RWPE1 (cell line): Measurements from ENCODE around the gene PRR12.
A peak's percentile ranks its signal among the peaks of the same experiment; 100 is the strongest.

Experiments
- CTCF ChIA-PET: fragments of 350-600 bp; sonication (Branson Sonifier 250); formaldehyde crosslinking; extraction: SDS; loops from one replicate; lab custom pipeline; 2021; lab: Yijun Ruan, JAX
- POLR2A ChIA-PET: fragments of 400-600 bp; formaldehyde crosslinking; extraction: SDS; loops from one replicate; lab custom pipeline; 2020; ENCODE audit warnings: antibody characterized with exemption; ENCODE audit not compliant: low non-redundant PET; lab: Yijun Ruan, JAX
- DNase-seq: peaks from one replicate; pipeline ENCODE4 v3.0.0; 2012; ENCODE audit warnings: low spot score
- H3K27ac ChIP-seq: fragments of 450-650 bp; 2 replicates; pipeline ENCODE4 v1.5.1; 2017
- TF ChIP-seq, protein P1 (sequence below): fragments of 450-650 bp; conservative IDR thresholded peaks from 2 replicates; pipeline ENCODE4 v1.5.1; 2017; ENCODE audit warnings: low read depth, mild to moderate bottlenecking

Gene PRR12

DNA sequence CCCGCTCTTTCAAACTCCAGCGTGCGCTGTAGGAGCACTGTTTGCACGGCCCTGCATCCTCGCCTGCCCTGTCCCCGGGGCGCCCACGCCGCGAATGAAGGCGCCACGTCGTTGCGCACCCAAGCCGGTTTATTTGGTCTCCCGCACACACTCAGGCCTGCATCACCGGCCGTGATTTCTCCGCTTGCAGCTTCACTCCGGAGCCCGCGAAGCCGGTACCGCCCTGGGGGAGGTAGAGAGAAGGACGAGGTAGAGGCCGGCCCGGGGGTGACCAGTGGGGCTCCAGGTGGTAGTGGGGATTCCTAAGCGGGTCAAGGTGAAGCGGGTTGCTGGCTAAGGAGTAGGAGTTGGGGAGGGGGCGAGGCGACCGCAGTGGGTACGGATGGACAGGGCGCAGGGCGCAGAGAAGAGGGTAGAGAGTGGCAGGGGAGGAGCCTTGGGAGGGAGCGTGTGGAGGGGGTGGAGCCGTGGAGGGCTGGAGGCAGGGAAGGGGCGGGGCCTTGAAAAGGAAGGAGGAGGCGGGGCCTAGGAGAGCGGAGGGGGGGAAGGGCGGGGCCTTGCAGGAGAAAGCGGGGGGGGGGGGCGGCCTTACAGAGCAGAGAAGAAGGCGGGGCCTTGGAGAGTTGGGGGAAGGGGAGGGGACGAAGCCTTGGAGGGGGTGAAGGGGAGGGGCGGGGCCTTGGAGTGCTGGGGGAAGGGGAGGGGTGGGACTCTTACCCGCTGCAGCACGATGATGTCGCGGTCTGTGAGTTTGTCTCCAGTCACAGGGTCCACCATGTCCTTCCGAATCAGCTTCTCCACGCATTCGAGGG is 35.2 kb upstream of the PRR12 start:
- POLR2A ChIA-PET: no interaction called here
- CTCF ChIA-PET: no interaction called here
- TF ChIP-seq, protein P1, sequence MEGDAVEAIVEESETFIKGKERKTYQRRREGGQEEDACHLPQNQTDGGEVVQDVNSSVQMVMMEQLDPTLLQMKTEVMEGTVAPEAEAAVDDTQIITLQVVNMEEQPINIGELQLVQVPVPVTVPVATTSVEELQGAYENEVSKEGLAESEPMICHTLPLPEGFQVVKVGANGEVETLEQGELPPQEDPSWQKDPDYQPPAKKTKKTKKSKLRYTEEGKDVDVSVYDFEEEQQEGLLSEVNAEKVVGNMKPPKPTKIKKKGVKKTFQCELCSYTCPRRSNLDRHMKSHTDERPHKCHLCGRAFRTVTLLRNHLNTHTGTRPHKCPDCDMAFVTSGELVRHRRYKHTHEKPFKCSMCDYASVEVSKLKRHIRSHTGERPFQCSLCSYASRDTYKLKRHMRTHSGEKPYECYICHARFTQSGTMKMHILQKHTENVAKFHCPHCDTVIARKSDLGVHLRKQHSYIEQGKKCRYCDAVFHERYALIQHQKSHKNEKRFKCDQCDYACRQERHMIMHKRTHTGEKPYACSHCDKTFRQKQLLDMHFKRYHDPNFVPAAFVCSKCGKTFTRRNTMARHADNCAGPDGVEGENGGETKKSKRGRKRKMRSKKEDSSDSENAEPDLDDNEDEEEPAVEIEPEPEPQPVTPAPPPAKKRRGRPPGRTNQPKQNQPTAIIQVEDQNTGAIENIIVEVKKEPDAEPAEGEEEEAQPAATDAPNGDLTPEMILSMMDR: no peak
- peak overlapping the region; percentile 91 for H3K27ac ChIP-seq
- peak; percentile 69 for DNase-seq

GRCh38 chr19:49556412-49557398 is 34.3 kb upstream of the PRR12 start:
- H3K27ac ChIP-seq: peak overlapping the region; percentile 19; the same call in 1 of the 2 replicates
- POLR2A ChIA-PET: no interaction called here
- CTCF ChIA-PET: interaction anchor here (0.6 kb wide), 1 partner anchor 331 kb away, joined by 4 read pairs; no protein-coding TSS in a partner anchor
- DNase-seq: no peak
- TF ChIP-seq, protein P1: no peak

DNA sequence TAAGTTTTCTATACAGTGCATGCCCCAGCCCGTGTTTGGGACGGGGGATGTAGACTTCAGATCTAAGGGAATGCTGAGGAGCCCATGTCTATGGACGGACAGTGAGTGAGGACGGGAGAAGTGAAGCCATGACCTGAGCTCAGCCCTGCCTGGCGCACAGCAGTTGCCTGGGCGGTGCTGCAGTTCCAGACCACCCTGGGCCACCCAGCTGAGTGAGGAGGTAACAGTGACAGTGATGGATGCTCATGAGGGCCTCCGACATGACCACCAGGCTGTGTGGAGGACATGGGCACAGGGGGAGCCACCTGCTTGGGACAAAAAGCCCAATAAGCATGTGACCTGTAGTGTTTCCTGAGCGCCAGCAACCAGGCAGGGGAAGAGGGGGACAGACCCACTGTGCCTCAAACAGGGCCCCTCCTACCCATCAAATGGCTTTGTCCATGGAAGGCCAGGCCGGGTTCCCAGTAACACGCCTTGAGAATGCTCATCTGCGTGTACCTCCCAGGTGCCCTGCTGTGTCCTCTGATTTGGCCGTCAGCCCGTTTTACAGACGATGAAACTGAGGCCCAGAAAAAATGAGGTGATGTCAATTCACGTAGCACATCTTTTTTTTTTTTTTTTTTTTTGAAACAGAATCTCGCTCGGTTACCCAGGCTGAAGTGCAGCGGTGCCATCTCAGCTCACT is 33.2 kb upstream of the PRR12 start:
- TF ChIP-seq, protein P1: no peak
- H3K27ac ChIP-seq: no peak overlapping the region
- ChIA-PET CTCF (interaction anchor here (0.6 to 2.2 kb wide), 2 partner anchors 13 to 332 kb away, joined by 4 to 10 read pairs; no protein-coding TSS in a partner anchor), POLR2A (no interaction called here)
- DNase-seq: no peak

DNA sequence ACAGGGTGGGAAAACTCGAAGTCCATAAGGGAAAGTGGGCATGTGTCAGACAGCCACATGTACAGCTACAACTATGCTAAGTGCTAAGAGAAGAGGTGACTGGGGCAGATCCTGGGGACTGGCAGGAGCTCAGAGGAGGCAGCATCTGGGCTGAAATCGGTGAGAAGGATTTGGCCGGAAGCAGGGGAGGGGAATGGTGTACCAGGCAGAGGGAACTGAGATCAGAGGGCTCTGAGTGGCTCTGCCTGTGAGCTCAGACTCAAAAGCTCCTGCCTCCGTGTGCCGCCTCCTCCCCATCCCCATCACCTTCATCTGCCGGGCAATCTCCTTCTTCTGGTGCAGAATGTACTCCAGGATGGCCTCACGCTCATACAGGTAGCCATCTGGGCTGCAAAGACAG is 32.4 kb upstream of the PRR12 start:
- ChIA-PET POLR2A (no interaction called here), CTCF (interaction anchor here (2.2 kb wide), 1 partner anchor 12 kb away, joined by 10 read pairs; no protein-coding TSS in a partner anchor)
- DNase-seq: no peak
- H3K27ac ChIP-seq: peak overlapping the region; percentile 41
- TF ChIP-seq, protein P1: no peak

DNA sequence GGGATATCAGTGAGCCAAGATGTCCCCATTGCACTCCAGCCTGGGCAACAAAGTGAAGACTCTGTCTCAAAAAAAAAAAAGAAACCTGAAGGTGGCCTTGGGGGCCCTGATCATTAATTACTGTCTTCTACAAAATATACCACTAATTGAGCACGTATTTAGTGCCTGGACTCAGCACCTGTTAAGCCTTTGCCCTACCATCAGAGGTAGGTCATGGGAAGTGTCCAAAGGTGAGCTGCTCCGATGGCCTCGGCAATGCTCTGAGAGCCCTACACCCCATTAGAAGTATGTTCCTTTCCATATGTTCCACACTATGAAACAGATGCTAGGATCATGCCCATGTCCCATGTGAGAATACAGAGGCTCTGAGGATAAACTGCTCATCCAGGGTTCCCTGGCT is 31.5 kb upstream of the PRR12 start:
- DNase-seq: no peak
- POLR2A ChIA-PET: no interaction called here
- 0 out of 2 replicates have a peak overlapping the region, but pooled peaks have one; percentile 41 for H3K27ac ChIP-seq
- TF ChIP-seq, protein P1: no peak
- CTCF ChIA-PET: interaction anchor here (0.6 to 3.0 kb wide), 3 partner anchors 11 to 234 kb away, joined by 5 to 10 read pairs (median 9); no protein-coding TSS in a partner anchor
